ENCODE data around the gene PRKAR2B.

Gene PRKAR2B

DNA sequence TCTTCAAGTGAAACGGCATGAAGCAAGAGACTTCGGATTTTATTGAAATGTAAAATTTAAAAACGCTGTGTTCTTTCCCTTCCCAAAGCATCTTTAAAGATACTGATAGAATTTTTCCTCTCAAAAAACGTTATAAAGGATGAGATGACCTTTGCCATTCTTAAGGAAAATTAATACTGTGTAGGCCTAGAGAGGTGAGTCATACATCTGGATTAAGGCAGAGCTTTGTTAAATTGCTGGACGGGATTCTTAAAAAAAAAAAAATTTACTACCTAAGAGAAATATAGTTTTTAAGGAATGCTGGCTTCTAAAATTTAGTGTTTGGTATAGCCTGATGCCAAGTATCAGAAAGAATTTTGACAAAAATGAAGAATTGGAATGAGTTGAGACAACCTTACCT is 118.0 kb downstream of the PRKAR2B start:
- H3K4me3 ChIP-seq (ENCODE audit: control insufficient read depth, low read depth, low read length): no peak overlapping the region
- TF ChIP-seq CTCF (conservative IDR thresholded peaks at IDR 0.05; ENCODE audit: control insufficient read depth, insufficient read depth, low read depth, low read length): no peak
- DNase-seq (ENCODE audit: low read depth): peak; percentile 60

DNA sequence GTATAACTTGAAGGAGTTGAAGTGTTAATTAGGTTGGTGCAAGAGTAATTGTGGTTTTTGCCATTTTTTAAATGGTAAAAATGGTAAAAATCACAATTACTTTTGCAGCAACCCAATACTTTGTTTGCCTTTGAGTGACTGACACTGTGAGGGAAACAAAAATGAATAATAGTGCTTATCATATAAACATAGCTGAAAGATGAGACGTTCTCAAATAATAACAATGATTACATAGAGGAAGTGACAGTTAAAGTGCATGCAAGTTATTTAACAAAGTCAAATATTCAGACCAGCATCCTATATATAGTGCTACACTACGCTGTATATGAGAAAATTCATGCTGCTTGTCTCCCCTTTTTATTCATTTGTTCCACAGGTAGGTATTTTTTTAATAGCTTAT is 119.6 kb downstream of the PRKAR2B start:
- no peak for TF ChIP-seq CTCF (conservative IDR thresholded peaks at IDR 0.05; ENCODE audit: control insufficient read depth, insufficient read depth, low read depth, low read length)
- H3K4me3 ChIP-seq (ENCODE audit: control insufficient read depth, low read depth, low read length): no peak overlapping the region

GRCh38 chr7:107165341-107165740 is 120.8 kb downstream of the PRKAR2B start:
- no peak for TF ChIP-seq CTCF (conservative IDR thresholded peaks at IDR 0.05; ENCODE audit: control insufficient read depth, insufficient read depth, low read depth, low read length)
- no peak overlapping the region for H3K4me3 ChIP-seq (ENCODE audit: control insufficient read depth, low read depth, low read length)
- DNase-seq (ENCODE audit: low read depth): no peak

More for the DNA sequence above, 119.6 kb downstream of the PRKAR2B start:
- DNase-seq (ENCODE audit: low read depth): no peak

DNA sequence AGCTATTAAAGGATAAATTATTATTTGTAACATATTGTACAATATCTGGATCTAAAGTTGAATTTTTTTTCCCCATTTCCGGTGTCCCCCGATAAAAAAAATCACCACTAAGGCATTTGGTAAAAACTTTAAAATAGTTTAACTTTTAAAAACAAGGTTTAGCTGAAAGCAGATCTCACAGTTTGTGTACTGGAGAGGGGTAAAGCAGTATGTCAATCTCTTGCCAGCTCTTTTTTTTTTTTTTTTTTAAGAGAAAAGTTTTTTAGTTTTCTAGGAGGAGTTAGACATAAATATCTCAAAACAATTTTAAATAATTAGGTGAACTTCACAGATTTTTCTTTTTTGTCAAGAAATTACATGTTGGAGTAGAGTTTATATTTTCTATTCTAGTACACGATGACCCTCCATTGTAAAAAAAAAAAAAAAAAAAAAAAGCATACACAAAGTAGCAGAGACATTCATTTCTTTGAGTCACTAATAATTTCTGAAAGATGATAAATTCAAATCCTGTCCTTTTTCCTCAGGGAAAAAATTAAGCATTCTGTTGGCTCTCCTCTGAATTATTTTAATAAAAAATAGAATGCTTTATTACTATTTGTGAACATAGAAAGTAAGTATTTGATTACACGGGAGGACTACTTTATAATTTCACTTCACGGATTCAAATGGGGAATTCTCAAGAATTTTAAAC is 122.4 kb downstream of the PRKAR2B start:
- peak overlapping the region; percentile 67 for H3K4me3 ChIP-seq (ENCODE audit: control insufficient read depth, low read depth, low read length)
- no peak for TF ChIP-seq CTCF (conservative IDR thresholded peaks at IDR 0.05; ENCODE audit: control insufficient read depth, insufficient read depth, low read depth, low read length)

GRCh38 chr7:107167483-107168232 is 123.2 kb downstream of the PRKAR2B start:
- peak; percentile 47 for TF ChIP-seq CTCF (conservative IDR thresholded peaks at IDR 0.05; ENCODE audit: control insufficient read depth, insufficient read depth, low read depth, low read length)
- peak; percentile 93 for DNase-seq (ENCODE audit: low read depth)
- H3K4me3 ChIP-seq (ENCODE audit: control insufficient read depth, low read depth, low read length): peak overlapping the region; percentile 67

More for the DNA sequence above, 122.4 kb downstream of the PRKAR2B start:
- no peak for DNase-seq (ENCODE audit: low read depth)

DNA sequence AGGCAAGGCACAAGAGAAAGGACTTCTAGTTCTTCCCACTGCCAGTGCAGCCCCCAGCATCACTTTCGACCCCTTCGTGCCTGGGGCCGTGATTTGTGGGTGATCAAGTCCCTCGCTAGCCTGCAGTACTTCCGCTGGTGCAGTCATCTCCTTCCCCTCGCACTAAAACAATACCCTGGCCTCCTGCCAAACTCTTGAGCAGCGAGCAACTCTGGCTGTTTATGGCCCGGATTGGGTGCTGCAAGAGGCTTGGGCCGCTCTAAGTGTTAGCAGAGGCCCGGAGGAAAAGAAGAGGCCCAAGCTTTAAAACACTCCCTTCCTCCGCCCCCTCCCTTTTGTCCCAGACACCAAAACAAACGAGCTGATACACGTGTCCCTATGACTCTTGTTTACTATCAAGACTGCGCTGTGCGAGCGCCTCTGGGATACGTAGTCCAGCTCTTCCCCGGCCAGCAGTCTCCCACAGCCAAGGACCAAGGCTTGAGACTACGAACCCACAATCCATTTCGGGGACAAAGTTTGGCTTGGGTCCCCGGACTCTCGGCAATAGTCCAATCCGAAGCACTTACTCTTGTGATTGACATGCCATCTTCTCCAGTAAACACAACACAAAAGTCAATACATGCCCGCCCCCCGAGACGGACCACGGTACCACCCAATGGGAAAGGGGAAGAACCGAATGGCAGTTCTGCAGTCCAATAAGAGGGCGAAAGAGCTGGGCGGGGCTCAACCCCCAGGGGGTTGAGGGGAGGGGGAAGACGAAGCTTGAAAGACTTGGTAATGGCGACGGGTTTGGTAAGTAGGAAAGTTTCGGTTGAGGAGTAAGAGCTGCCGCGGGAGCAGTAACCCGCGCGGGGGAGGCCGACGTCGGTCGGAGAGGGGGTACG is 124.0 kb downstream of the PRKAR2B start, which contains the start of gene HBP1:
Gene HBP1, plus strand, starts transcription at position 771 of the 887 bp plus-strand sequence. CDS start 10,891 bp downstream, outside the sequence.
- TF ChIP-seq CTCF (conservative IDR thresholded peaks at IDR 0.05; ENCODE audit: control insufficient read depth, insufficient read depth, low read depth, low read length): no peak
- DNase-seq (ENCODE audit: low read depth): peak; percentile 100
- H3K4me3 ChIP-seq (ENCODE audit: control insufficient read depth, low read depth, low read length): peak within 1 kb of the TSS; percentile 69

Measured in fibroblast of mammary gland (primary cell).